Measurements from ENCODE around the gene CCBE1.
"Not testable (repeated sequence)": the region's sequence is repeated elsewhere in the genome, so short reads cannot be mapped to it uniquely, and the experiment has no call there.

CCBE1 gene

DNA sequence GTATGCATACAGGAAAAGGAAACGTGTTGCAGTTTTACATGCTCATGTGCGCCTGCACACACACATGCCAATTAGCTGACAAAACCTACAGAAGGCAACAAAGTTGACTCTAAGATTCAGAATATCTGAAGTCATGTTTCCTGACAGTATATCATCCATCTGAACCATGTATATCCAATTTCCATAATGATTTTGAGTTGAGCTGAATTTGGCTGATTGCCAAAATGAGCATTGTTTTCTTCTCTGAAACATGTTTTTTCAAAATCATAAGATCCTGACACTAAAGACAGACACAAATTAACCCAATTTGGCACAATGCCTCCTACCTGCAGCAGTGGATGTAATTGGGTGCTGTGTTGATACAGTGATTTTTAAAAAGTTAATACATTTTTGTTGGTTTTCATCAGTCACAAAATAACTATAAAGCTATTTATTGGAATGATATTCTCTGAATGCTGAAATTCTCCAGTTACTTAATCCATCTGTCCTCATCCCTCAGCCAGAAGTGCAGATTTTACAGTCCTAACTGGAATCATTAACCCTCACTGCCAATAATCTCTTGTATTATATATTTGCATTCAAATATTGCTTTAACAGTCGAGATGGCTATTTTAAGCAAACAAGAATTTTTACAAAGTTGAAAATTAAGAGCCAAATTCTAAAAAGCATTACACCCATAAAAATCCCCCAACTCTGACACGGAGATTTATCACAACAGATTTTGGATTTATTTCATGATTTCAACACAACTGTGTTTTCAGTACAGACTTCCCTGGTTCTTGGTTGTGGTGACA, 176.5 kb downstream of the CCBE1 start:
- DNase-seq: no peak

- DNase-seq: no peak
Measured at GRCh38 chr18:59518705-59519104, 178.5 kb downstream of the CCBE1 start.

DNA sequence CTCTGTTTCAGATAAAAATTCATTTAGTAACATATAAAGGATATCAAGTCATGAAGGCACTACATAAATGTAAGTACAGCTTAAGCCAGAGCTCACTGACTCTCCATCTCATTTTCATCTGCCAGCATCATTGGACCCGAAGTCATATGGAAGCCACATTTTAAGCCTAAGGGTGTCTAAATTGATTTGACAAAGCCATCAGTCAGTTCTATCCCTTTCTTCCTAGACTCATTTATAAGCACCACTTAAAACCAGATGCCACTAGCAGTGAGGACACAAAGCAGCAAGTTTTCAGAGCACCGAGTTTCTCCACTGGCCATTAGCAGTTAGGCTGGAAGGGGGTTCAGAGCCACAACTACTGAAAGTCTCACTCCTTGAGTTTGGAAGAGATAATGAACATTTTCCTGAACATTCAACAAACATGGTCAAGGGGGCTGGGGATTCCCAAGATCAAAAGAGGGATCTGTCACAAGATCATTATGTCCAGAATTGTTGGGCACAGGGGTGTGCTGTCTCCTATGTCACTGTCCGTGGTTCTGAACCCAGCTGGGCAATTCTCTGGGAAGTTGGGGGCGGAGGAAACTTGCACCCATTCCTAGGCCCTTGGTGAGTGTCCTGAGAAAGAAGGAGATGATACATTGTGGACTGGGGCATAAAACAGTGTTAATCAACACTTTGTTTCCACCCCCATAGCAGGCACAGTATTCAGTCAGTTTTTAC, 179.6 kb downstream of the CCBE1 start:
- no peak for DNase-seq

- no peak for DNase-seq
Measured at GRCh38 chr18:59516356-59517155, 180.7 kb downstream of the CCBE1 start.

- not testable (repeated sequence) for DNase-seq
Measured at GRCh38 chr18:59515956-59516355, 181.3 kb downstream of the CCBE1 start.

GRCh38 chr18:59515147-59515546, 182.1 kb downstream of the CCBE1 start:
- DNase-seq: no peak

DNA sequence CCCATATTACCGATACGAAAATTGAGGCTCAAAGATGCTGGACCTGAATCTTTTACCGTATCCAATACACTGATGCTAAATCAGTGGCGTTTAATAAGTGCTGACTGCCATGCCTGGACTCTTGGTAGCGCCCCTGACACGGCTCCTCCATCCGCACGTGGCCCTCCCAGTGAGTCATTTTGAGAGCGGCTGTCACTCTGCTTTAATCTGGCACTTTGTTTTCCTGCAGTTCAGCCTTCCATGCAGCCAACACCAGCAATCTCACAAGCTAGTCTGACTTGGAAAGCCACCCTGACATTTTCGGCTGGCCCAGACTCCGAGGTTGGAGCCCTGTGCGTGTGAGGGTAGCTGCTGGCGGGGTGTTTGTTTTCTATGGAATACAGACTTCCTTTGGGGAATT, 183.0 kb downstream of the CCBE1 start:
- DNase-seq: no peak

- DNase-seq: no peak
Measured at GRCh38 chr18:59512025-59512755, 185.0 kb downstream of the CCBE1 start.

DNA sequence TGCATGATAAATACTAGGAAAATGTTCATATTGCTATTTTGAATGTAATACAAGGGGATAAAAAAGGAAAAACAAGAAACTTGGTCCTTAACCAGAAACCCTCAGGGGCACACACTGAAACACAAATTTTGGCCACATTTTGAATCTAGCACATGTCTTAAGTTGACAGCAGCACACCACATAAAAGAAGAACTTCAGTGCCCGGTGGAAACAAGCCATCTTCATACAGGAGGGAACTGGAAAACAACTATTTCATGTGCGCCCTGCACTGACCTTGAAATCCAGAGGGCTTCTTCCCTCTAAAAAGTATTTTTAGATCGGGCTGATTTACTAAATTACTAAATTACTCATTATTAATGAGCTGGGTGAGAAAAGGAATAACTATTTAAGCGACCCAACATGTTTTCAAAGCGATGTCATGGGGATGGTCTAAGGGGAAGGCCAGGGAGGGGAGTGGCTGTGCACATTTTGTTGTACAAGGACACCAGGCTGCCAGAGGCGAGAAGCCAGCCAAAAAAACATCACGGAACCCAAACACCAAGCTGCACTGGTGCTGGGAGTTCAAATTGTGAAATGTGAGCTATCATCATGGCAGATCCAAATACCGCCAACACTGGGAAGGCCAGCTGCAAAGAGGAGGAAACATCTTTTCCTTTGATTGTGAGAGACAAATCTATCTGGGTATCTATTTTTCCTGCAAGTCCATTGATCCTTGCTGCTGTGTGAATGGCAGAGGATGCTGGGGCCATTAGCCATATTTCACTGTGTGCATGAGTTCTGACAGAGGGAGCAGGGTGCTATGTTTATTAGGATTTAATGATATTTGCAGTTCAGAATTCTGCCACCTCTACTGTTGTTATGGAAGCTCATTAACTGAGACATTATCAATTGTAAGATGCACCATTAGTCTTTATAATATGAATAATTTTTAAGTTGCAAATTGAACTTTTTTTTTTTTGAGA, 187.5 kb downstream of the CCBE1 start:
- DNase-seq: no peak

GRCh38 chr18:59505356-59505755, 191.9 kb downstream of the CCBE1 start:
- no peak for DNase-seq

GRCh38 chr18:59502274-59503175, 194.7 kb downstream of the CCBE1 start:
- no peak for DNase-seq

GRCh38 chr18:59501920-59502273, 195.3 kb downstream of the CCBE1 start:
- DNase-seq: no peak

DNA sequence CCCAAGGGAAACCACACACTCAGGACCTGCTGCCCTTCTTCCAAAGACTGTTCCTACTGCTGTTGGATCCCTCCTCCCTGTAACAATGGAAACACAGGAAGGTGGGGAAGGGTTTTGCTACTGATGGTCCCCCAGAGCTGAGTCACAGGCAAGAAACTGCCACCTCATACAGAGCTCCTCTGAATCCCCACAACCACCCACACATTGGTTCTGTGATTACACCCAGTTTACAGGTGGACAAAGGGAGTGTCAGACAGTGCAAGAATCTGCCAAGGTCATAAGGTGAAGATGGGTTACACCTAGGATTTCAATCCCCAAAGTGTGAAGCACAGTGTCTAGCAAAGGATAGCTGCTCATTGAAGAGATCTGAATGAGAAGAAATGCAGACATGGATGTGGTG, 196.5 kb downstream of the CCBE1 start:
- no peak for DNase-seq

GRCh38 chr18:59498506-59499086, 198.6 kb downstream of the CCBE1 start:
- DNase-seq: no peak

GRCh38 chr18:59492756-59493421, 204.3 kb downstream of the CCBE1 start:
- no peak for DNase-seq

DNA sequence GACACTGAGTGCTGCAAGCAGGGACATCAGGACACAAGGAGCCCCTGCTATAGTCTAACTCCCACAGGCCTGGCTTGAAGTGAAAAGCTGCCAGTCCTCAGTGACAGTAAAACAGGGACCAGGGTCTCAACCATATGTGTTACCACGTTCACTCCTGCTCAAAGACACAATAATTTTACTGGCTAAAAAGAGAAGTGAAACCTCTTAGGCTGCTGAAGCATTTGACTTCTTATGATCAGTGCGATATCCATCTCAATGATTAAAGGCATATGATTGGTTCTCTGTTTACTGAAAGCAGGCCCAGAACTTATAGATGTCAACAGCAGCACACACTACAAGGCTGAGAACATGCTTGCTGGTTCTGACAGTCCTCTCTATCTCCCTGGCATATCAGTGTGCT, 208.3 kb downstream of the CCBE1 start:
- DNase-seq: no peak

- DNase-seq: no peak
Measured at GRCh38 chr18:59485382-59485781, 211.8 kb downstream of the CCBE1 start.

GRCh38 chr18:59484561-59485328, 212.5 kb downstream of the CCBE1 start:
- DNase-seq: no peak

GRCh38 chr18:59484131-59484530, 213.1 kb downstream of the CCBE1 start:
- DNase-seq: no peak
